A673 (cell line): Measurements from ENCODE around the gene NELFE. TPM values are rescaled to one million over a fixed set of nuclear protein-coding genes. Genes with fewer than 3 reads are reported as not detected.
A peak's percentile ranks its signal among the peaks of the same experiment; 100 is the strongest.

Experiments used
- BruUV-seq: library from RNA; stranded (reverse); fragments of 400-500 nt; replicated peaks from 2 replicates; lab custom pipeline; 2021; lab: Mats Ljungman, UMichigan
- CTCF ChIA-PET: fragments of 300-600 bp; sonication (Branson Sonifier 250); formaldehyde crosslinking; loops from one replicate; lab custom pipeline; 2022; ENCODE audit warnings: antibody characterized with exemption; lab: Charles Lee
- POLR2A ChIA-PET: fragments of 300-600 bp; sonication (Branson Sonifier 250); formaldehyde crosslinking; loops from one replicate; lab custom pipeline; 2022; ENCODE audit warnings: antibody characterized with exemption; ENCODE audit not compliant: low non-redundant PET; lab: Charles Lee
- DNase-seq: peaks from one replicate; pipeline ENCODE4 v3.0.0-alpha.2; 2015; ENCODE audit warnings: low spot score
- H3K27ac ChIP-seq: fragments of 200-600 bp; sonication (generic); 2 replicates; pipeline ENCODE4 v1.5.1; 2016; ENCODE audit warnings: mixed run types, low read depth, mild to moderate bottlenecking, mixed read lengths, antibody characterized with exemption, low read length; ENCODE audit not compliant: poor library complexity, severe bottlenecking
- H3K27me3 ChIP-seq: fragments of 200-600 bp; sonication (generic); replicated peaks from 2 replicates; pipeline ENCODE4 v1.6.1; 2017; ENCODE audit warnings: mixed run types, low read depth, mild to moderate bottlenecking, mixed read lengths, antibody characterized with exemption, low read length; ENCODE audit not compliant: insufficient read depth, poor library complexity
- H3K36me3 ChIP-seq: fragments of 200-600 bp; sonication (generic); 2 replicates; pipeline ENCODE4 v1.6.1; 2016; ENCODE audit warnings: mixed run types, mild to moderate bottlenecking, mixed read lengths, antibody characterized with exemption, low read length; ENCODE audit not compliant: insufficient read depth, poor library complexity, severe bottlenecking
- H3K4me1 ChIP-seq: fragments of 200-600 bp; sonication (generic); 2 replicates; pipeline ENCODE4 v1.6.1; 2017; ENCODE audit warnings: mixed run types, mild to moderate bottlenecking, mixed read lengths, antibody characterized with exemption, low read length; ENCODE audit not compliant: insufficient read depth, poor library complexity, severe bottlenecking
- H3K4me3 ChIP-seq: fragments of 200-600 bp; sonication (generic); 2 replicates; pipeline ENCODE4 v1.5.1; 2016; ENCODE audit warnings: low read depth, mixed run types, mild to moderate bottlenecking, mixed read lengths, low read length; ENCODE audit not compliant: poor library complexity, severe bottlenecking
- H3K9me3 ChIP-seq: fragments of 200-600 bp; sonication (generic); 2 replicates; pipeline ENCODE4 v1.6.1; 2016; ENCODE audit warnings: mixed run types, low read depth, mild to moderate bottlenecking, mixed read lengths, antibody characterized with exemption, low read length; ENCODE audit not compliant: poor library complexity, severe bottlenecking
- CTCF ChIP-seq: fragments of 300-800, 200-600 bp; sonication (generic); conservative IDR thresholded peaks from 2 replicates; pipeline ENCODE4 v1.5.1; 2017; ENCODE audit warnings: low read depth, mild to moderate bottlenecking, antibody characterized with exemption, low read length, moderate library complexity, mixed read lengths
- EZH2 ChIP-seq: fragments of 200-600 bp; sonication (generic); IDR thresholded peaks from 2 replicates; pipeline ENCODE4 v1.6.1; 2017; ENCODE audit warnings: borderline replicate concordance, low read depth, mild to moderate bottlenecking, mixed read lengths, antibody characterized with exemption, low read length; ENCODE audit not compliant: poor library complexity, severe bottlenecking
- intact Hi-C: fragments of 100-400 bp; cut with micrococcal nuclease; formaldehyde crosslinking; loops from one replicate; pipeline ENCODE4 v1.10.0; 2022; ENCODE audit not compliant: unreplicated experiment
- microRNA-seq: library from miRNA; unstranded; fragments of <30 nt; microRNA quantifications from one replicate; pipeline ENCODE4 v1.2.0, GENCODE V29; 2021
- total RNA-seq: library from RNA; stranded (reverse); gene quantifications from 2 replicates; pipeline ENCODE4 v1.2.3, GENCODE V29; 2021

NELFE gene
- total RNA-seq, 1 experiment from 2014 or later: 94.3 TPM

GRCh38 chr6:31906122-31906521, 52.6 kb downstream of the NELFE start:
- DNase-seq: no peak
- Histone ChIP-seq H3K36me3 (no peaks in the 10 kb centered on the region), H3K27me3 (no peaks in the 10 kb centered on the region), H3K4me3 (no peak overlapping the region), H3K27ac (no peak overlapping the region), H3K4me1 (peaks cover 9% of the 10 kb centered on the region), H3K9me3 (no peaks in the 10 kb centered on the region)
- ChIA-PET POLR2A (no interaction called here), CTCF (no interaction called here)
- no peak for TF ChIP-seq CTCF
- TF ChIP-seq EZH2: no peak
- no TSS peak for BruUV-seq
- intact Hi-C loops: no loop called here

- intact Hi-C loops: no loop called here
These were observed 53.7 kb downstream of the NELFE start for GRCh38 chr6:31905041-31905440.

GRCh38 chr6:31903957-31904356, 54.8 kb downstream of the NELFE start:
- no peak overlapping the region for H3K4me3 ChIP-seq
- no peak for DNase-seq
- ChIA-PET POLR2A (no interaction called here), CTCF (no interaction called here)
- H3K9me3 ChIP-seq: no peaks in the 10 kb centered on the region
- BruUV-seq: no TSS peak
- no peaks in the 10 kb centered on the region for H3K36me3 ChIP-seq
- intact Hi-C loops: no loop called here
- TF ChIP-seq EZH2 (no peak), CTCF (no peak)
- peaks cover 14% of the 10 kb centered on the region for H3K4me1 ChIP-seq
- H3K27me3 ChIP-seq: no peaks in the 10 kb centered on the region
- no peak overlapping the region for H3K27ac ChIP-seq

More at GRCh38 chr6:31905041-31905440, 53.7 kb downstream of the NELFE start:
- H3K36me3 ChIP-seq: no peaks in the 10 kb centered on the region
- no peak overlapping the region for H3K27ac ChIP-seq
- H3K9me3 ChIP-seq: no peaks in the 10 kb centered on the region
- peaks cover 11% of the 10 kb centered on the region for H3K4me1 ChIP-seq
- no TSS peak for BruUV-seq
- CTCF ChIA-PET: no interaction called here
- DNase-seq: no peak
- H3K4me3 ChIP-seq: no peak overlapping the region
- TF ChIP-seq EZH2 (no peak), CTCF (no peak)
- POLR2A ChIA-PET: interaction anchor here (0.7 kb wide), 1 partner anchor 16 kb away, joined by 3 read pairs; no protein-coding TSS in a partner anchor
- no peaks in the 10 kb centered on the region for H3K27me3 ChIP-seq

Small RNA genes lying within 50 kb of the gene (microRNA-seq; reads per million reads assigned to microRNA genes)
- gene MIR1236: 3.2 reads per million, percentile 7 among the genes with 10 or more reads in this experiment

Other genes starting within 250 kb of the NELFE start
- not detected in 2 replicates for gene LY6G6D, start 243.6 kb downstream of the NELFE start, total RNA-seq
- gene LY6G6C, start 237.2 kb downstream of the NELFE start, total RNA-seq: 0.42 and 0.80 TPM in 2 replicates
- not detected in 2 replicates for gene MPIG6B, start 235.6 kb downstream of the NELFE start, total RNA-seq
- 68.2 and 86.7 TPM in 2 replicates for gene DDAH2, start 229.7 kb downstream of the NELFE start, total RNA-seq
- 371 and 431 TPM in 2 replicates for gene CLIC1, start 222.4 kb downstream of the NELFE start, total RNA-seq
- 76.4 and 102 TPM in 2 replicates for gene MSH5, start 219.0 kb downstream of the NELFE start, total RNA-seq
- gene SAPCD1, start 196.3 kb downstream of the NELFE start, total RNA-seq: 9.9 and 19.9 TPM in 2 replicates
- gene VWA7, start 181.6 kb downstream of the NELFE start, total RNA-seq: 2.7 and 2.8 TPM in 2 replicates
- 233 and 247 TPM in 2 replicates for gene VARS1, start 163.2 kb downstream of the NELFE start, total RNA-seq
- gene LSM2, start 152.0 kb downstream of the NELFE start, total RNA-seq: 99.8 and 104 TPM in 2 replicates
- 1.1 and 1.4 TPM in 2 replicates for gene HSPA1L, start 143.7 kb downstream of the NELFE start, total RNA-seq
- gene HSPA1A, start 143.4 kb downstream of the NELFE start, total RNA-seq: 113 and 129 TPM in 2 replicates
- 116 and 131 TPM in 2 replicates for gene HSPA1B, start 131.2 kb downstream of the NELFE start, total RNA-seq
- gene NEU1, start 96.2 kb downstream of the NELFE start, total RNA-seq: 28.5 and 34.3 TPM in 2 replicates
- not detected in 2 replicates for gene SLC44A4, start 80.0 kb downstream of the NELFE start, total RNA-seq
- 117 TPM in 2 replicates for gene EHMT2, start 61.3 kb downstream of the NELFE start, total RNA-seq
- 21.3 and 25.5 TPM in 2 replicates for gene ZBTB12, start 56.9 kb downstream of the NELFE start, total RNA-seq
- gene C2, start 31.3 kb downstream of the NELFE start, total RNA-seq: 0.56 and 1.2 TPM in 2 replicates
- 0.32 TPM in 1 of 2 replicates, not detected in the other for gene CFB, start 12.9 kb downstream of the NELFE start, total RNA-seq
- gene SKIC2, start 204 bp upstream of the NELFE start, total RNA-seq: 64.2 and 71.3 TPM in 2 replicates
- 35.6 and 37.2 TPM in 2 replicates for gene DXO, start 13.2 kb upstream of the NELFE start, total RNA-seq
- 4.6 TPM in 2 replicates for gene C4A, start 23.1 kb upstream of the NELFE start, total RNA-seq
- gene C4B, start 55.8 kb upstream of the NELFE start, total RNA-seq: 2.2 and 2.3 TPM in 2 replicates
- gene CYP21A2, start 79.4 kb upstream of the NELFE start, total RNA-seq: 0.15 TPM in 1 of 2 replicates, not detected in the other
- 11.5 and 13.6 TPM in 2 replicates for gene TNXB, start 150.4 kb upstream of the NELFE start, total RNA-seq
- gene ATF6B, start 169.3 kb upstream of the NELFE start, total RNA-seq: 70.2 and 74.7 TPM in 2 replicates
- gene FKBPL, start 171.3 kb upstream of the NELFE start, total RNA-seq: 13.5 and 14.1 TPM in 2 replicates
- gene PRRT1, start 193.0 kb upstream of the NELFE start, total RNA-seq: 4.5 and 4.7 TPM in 2 replicates
- gene PPT2, start 195.2 kb upstream of the NELFE start, total RNA-seq: 58.6 and 70.9 TPM in 2 replicates
- gene EGFL8, start 205.6 kb upstream of the NELFE start, total RNA-seq: 31.3 and 32.4 TPM in 2 replicates
- 102 and 108 TPM in 2 replicates for gene AGPAT1, start 217.1 kb upstream of the NELFE start, total RNA-seq
- gene RNF5, start 219.4 kb upstream of the NELFE start, total RNA-seq: 62.9 and 67.0 TPM in 2 replicates
- 13.3 and 18.8 TPM in 2 replicates for gene AGER, start 225.3 kb upstream of the NELFE start, total RNA-seq
- gene PBX2, start 231.2 kb upstream of the NELFE start, total RNA-seq: 84.0 and 97.2 TPM in 2 replicates
- 4.8 and 6.0 TPM in 2 replicates for gene GPSM3, start 233.7 kb upstream of the NELFE start, total RNA-seq